Spleen (tissue), 11 donors: Measurements from ENCODE around the gene CD19. TPM values are rescaled to one million over a fixed set of nuclear protein-coding genes. Genes with fewer than 3 reads are reported as not detected.
"Not testable (repeated sequence)": the region's sequence is repeated elsewhere in the genome, so short reads cannot be mapped to it uniquely, and the experiment has no call there.

Source experiments
- DNase-seq: peaks from one replicate; pipeline ENCODE4 v3.0.0-alpha.2; 2020
- H3K27ac ChIP-seq, 8 donors: fragments of 200-600 bp; sonication (generic) in 7 of 8; 1 replicate in 4 of 8; 2 replicates in 4 of 8; pipeline versions ENCODE4 v1.5.0 to v1.8.0; 2016 to 2021; ENCODE audit warnings: inconsistent platforms in 4 of 8, mild to moderate bottlenecking in 4 of 8, moderate library complexity in 1 of 8
- H3K27me3 ChIP-seq, 7 donors: fragments of 200-600 bp; sonication (generic) in 6 of 7; replicated peaks in 1 of 7; 1 replicate in 4 of 7; 2 replicates in 3 of 7; pipeline versions ENCODE4 v1.5.0 to v1.8.0; 2016 to 2021; ENCODE audit warnings: inconsistent platforms in 3 of 7, mild to moderate bottlenecking in 1 of 7
- H3K36me3 ChIP-seq, 6 donors: fragments of 200-600 bp; sonication (generic) in 5 of 6; 1 replicate in 4 of 6; 2 replicates in 2 of 6; pipeline versions ENCODE4 v1.5.0 to v1.8.0; 2016 to 2021; ENCODE audit warnings: inconsistent platforms in 2 of 6
- H3K4me1 ChIP-seq, 6 donors: fragments of 200-600 bp; sonication (generic) in 5 of 6; 1 replicate in 3 of 6; 2 replicates in 3 of 6; pipeline versions ENCODE4 v1.5.0 to v1.8.0; 2016 to 2021; ENCODE audit warnings: inconsistent platforms in 3 of 6
- H3K4me3 ChIP-seq, 8 donors: fragments of 200-600 bp; sonication (generic) in 7 of 8; 1 replicate in 4 of 8; 2 replicates in 4 of 8; pipeline versions ENCODE4 v1.5.0 to v1.8.0; 2016 to 2021; ENCODE audit warnings: inconsistent platforms in 4 of 8, mild to moderate bottlenecking in 4 of 8, moderate library complexity in 2 of 8
- H3K9me3 ChIP-seq, 8 donors: fragments of 200-600 bp; sonication (generic) in 7 of 8; 1 replicate in 4 of 8; 2 replicates in 4 of 8; pipeline versions ENCODE4 v1.5.0 to v1.8.0; 2016 to 2021; ENCODE audit warnings: inconsistent platforms in 4 of 8
- CTCF ChIP-seq, 11 experiments: fragments of 200-600 bp in 7 of 11; fragments of 450-650 bp in 4 of 11; sonication (generic) in 4 of 11; IDR thresholded peaks in 8 of 11; conservative IDR thresholded peaks in 3 of 11; 1 replicate in 7 of 11; 2 replicates in 4 of 11; pipeline versions ENCODE4 v1.4.0 to v1.8.0; 2016 to 2021; ENCODE audit warnings: antibody characterized with exemption in 11 of 11, inconsistent platforms in 4 of 11, mild to moderate bottlenecking in 1 of 11
- POLR2A ChIP-seq, 3 donors: fragments of 450-650 bp; IDR thresholded peaks; one replicate each; pipeline ENCODE4 v1.5.1; 2017; ENCODE audit warnings: antibody characterized with exemption in 3 of 3, mild to moderate bottlenecking in 1 of 3
- POLR2AphosphoS5 ChIP-seq, 3 donors: sonication (generic); formaldehyde crosslinking; IDR thresholded peaks; one replicate each; pipeline ENCODE4 v1.5.1; 2017; ENCODE audit warnings: antibody characterized with exemption in 3 of 3
- WGBS, 5 donors: extraction: QIAGEN DNeasy Blood & Tissue Kit in 3 of 5; methylation state at CpG; one replicate each; pipeline versions ENCODE4 v1.1.5 to v1.1.7; 2013 to 2018; 5-methylcytosine and 5-hydroxymethylcytosine counted together
- intact Hi-C: fragments of 100-400 bp; cut with DNase I; formaldehyde crosslinking; loops from one replicate; pipeline ENCODE4 v1.15.0; 2023; ENCODE audit warnings: low total_unique reads
- polyA plus RNA-seq, 3 donors: library from polyadenylated mRNA; stranded (reverse); fragments of 200-250 nt; gene quantifications; one replicate each; pipeline ENCODE4 v1.2.1, GENCODE V29; 2013
- total RNA-seq, 7 donors: library from RNA; depleted of rRNA in 3 of 7; stranded (reverse); fragments of >200 nt in 3 of 7; fragmentation: NEBNext Ultra II Directional in 4 of 7; extraction: Animal tissue kit (Norgen Biotek cat#: 25700) in 4 of 7; gene quantifications; one replicate each; pipeline versions ENCODE4 v1.1.0 to v1.2.1, GENCODE V29; 2016 to 2021
- donor health status: healthy with polysubstance abuse.
- donor health status: DM: no; HTN: no; CAD: no; lungs with moderate emphysema.
- donor health status: DM: no; HTN: no; CAD: no.
- donor health status: Bipolar disorder and iron deficiency.
- donor health status: healthy.
- donor health status: DM: no; HTN: no; CAD: no.
- donor health status: DM: yes; HTN: yes; CAD: no.

Gene CD19
- total and polyA plus RNA-seq, 10 donors: 77.0 to 312 (median 109) TPM

GRCh38 chr16:28884045-28884444, 47.7 kb upstream of the CD19 start:
- TF ChIP-seq POLR2A (IDR thresholded peaks at IDR 0.05) (no peak), CTCF (IDR thresholded peaks at IDR 0.05 in 8 of 11, conservative IDR thresholded peaks at IDR 0.05 in 3 of 11) (no peak), POLR2AphosphoS5 (IDR thresholded peaks at IDR 0.05) (no peak)
- DNase-seq: no peak
- Histone ChIP-seq H3K9me3 (no peaks in the 10 kb centered on the region), H3K27me3 (peaks cover 0 to 34% (median 0%) of the 10 kb centered on the region in 7 donors), H3K36me3 (no peaks in the 10 kb centered on the region), H3K4me1 (peaks cover 6 to 22% (median 13%) of the 10 kb centered on the region in 6 donors), H3K27ac (no peak overlapping the region), H3K4me3 (no peak overlapping the region)
- intact Hi-C loops: no loop called here
- WGBS, 5 donors: 90 to 97% (median 93%) methylated on average over 6 of the region's 6 CpGs

- no peak overlapping the region for H3K4me3 ChIP-seq
- H3K36me3 ChIP-seq: no peaks in the 10 kb centered on the region
- peaks cover 0 to 17% (median 0%) of the 10 kb centered on the region in 7 donors for H3K27me3 ChIP-seq
- no peak for TF ChIP-seq CTCF (IDR thresholded peaks at IDR 0.05 in 8 of 11, conservative IDR thresholded peaks at IDR 0.05 in 3 of 11)
- TF ChIP-seq POLR2AphosphoS5 (IDR thresholded peaks at IDR 0.05): no peak
- no peak for TF ChIP-seq POLR2A (IDR thresholded peaks at IDR 0.05)
- no peak for DNase-seq
- H3K27ac ChIP-seq: no peak overlapping the region
- H3K4me1 ChIP-seq: no peaks in the 10 kb centered on the region
- WGBS, 5 donors: 77 to 96% (median 85%) methylated on average over 7 to 10 of the region's 10 CpGs
- intact Hi-C loops: no loop called here
- no peaks in the 10 kb centered on the region for H3K9me3 ChIP-seq
These were observed 44.8 kb upstream of the CD19 start for GRCh38 chr16:28886945-28887344.

- H3K4me1 ChIP-seq, H3K4me3 ChIP-seq, H3K9me3 ChIP-seq, intact Hi-C loops, H3K36me3 ChIP-seq, H3K27ac ChIP-seq, DNase-seq, H3K27me3 ChIP-seq: not testable (repeated sequence)
- 91 to 95% (median 94%) methylated on average over 5 of the region's 5 CpGs for WGBS, 5 donors
These were observed 41.4 kb upstream of the CD19 start for GRCh38 chr16:28890355-28890754.

- Histone ChIP-seq H3K4me1 (no peaks in the 10 kb centered on the region), H3K4me3 (no peak overlapping the region), H3K36me3 (no peaks in the 10 kb centered on the region), H3K9me3 (no peaks in the 10 kb centered on the region), H3K27me3 (no peaks in the 10 kb centered on the region), H3K27ac (no peak overlapping the region)
- no peak for DNase-seq
- intact Hi-C loops: no loop called here
- WGBS, 5 donors: 67 to 80% (median 69%) methylated on average over 14 of the region's 14 CpGs
- TF ChIP-seq POLR2A (IDR thresholded peaks at IDR 0.05) (no peak), POLR2AphosphoS5 (IDR thresholded peaks at IDR 0.05) (no peak), CTCF (IDR thresholded peaks at IDR 0.05 in 8 of 11, conservative IDR thresholded peaks at IDR 0.05 in 3 of 11) (no peak)
These were observed 39.5 kb upstream of the CD19 start for GRCh38 chr16:28891964-28892890.
